Gastroesophageal sphincter (tissue), 4 donors: ENCODE measurements around the gene ATG7. TPM values are rescaled to one million over a fixed set of nuclear protein-coding genes. Genes with fewer than 3 reads are reported as not detected.
A peak's percentile ranks its signal among the peaks of the same experiment; 100 is the strongest.

ENCODE experiments used
- ATAC-seq: fragments of 150-250 bp; one replicate; pipeline ENCODE4 v1.9.1; 2016; ENCODE audit warnings: mild to moderate bottlenecking, moderate library complexity
- H3K27ac ChIP-seq, 4 donors: fragments of 200-600 bp; sonication (generic) in 3 of 4; 1 replicate in 3 of 4; 2 replicates in 1 of 4; pipeline ENCODE4 v1.5.1; 2016 to 2019
- H3K27me3 ChIP-seq: fragments of 200-600 bp; sonication (generic); one replicate; pipeline ENCODE4 v1.5.1; 2019
- H3K36me3 ChIP-seq, 2 donors: fragments of 200-600 bp; sonication (generic); one replicate each; pipeline ENCODE4 v1.5.1; 2019; ENCODE audit warnings: control low read depth in 1 of 2
- H3K4me1 ChIP-seq, 3 donors: fragments of 200-600 bp; sonication (generic); 1 replicate in 2 of 3; 2 replicates in 1 of 3; pipeline ENCODE4 v1.5.1; 2016 to 2019; ENCODE audit warnings: control low read depth in 2 of 3
- H3K4me3 ChIP-seq, 2 donors: fragments of 200-600 bp; sonication (generic); one replicate each; pipeline ENCODE4 v1.5.1; 2019; ENCODE audit warnings: mild to moderate bottlenecking in 1 of 2, moderate library complexity in 1 of 2
- H3K9me3 ChIP-seq, 3 donors: fragments of 200-600 bp; sonication (generic); one replicate each; pipeline ENCODE4 v1.5.1; 2017 to 2019; ENCODE audit warnings: control low read depth in 2 of 3
- CTCF ChIP-seq, 4 experiments: fragments of 200-600 bp in 2 of 4; fragments of 450-650 bp in 2 of 4; sonication (generic) in 1 of 4; IDR thresholded peaks; one replicate each; pipeline ENCODE4 v1.5.1; 2017 to 2019; ENCODE audit warnings: antibody characterized with exemption in 4 of 4, mild to moderate bottlenecking in 2 of 4, moderate library complexity in 2 of 4
- EP300 ChIP-seq: sonication (generic); formaldehyde crosslinking; IDR thresholded peaks from one replicate; pipeline ENCODE4 v1.6.1; 2017; ENCODE audit warnings: antibody characterized with exemption, mild to moderate bottlenecking
- POLR2A ChIP-seq, 2 donors: fragments of 450-650 bp; IDR thresholded peaks; one replicate each; pipeline ENCODE4 v1.6.1; 2017; ENCODE audit warnings: antibody characterized with exemption in 2 of 2, mild to moderate bottlenecking in 2 of 2, moderate library complexity in 1 of 2
- POLR2AphosphoS5 ChIP-seq: sonication (generic); formaldehyde crosslinking; IDR thresholded peaks from one replicate; pipeline ENCODE4 v1.6.1; 2017; ENCODE audit warnings: antibody characterized with exemption
- WGBS, 2 donors: methylation state at CpG; one replicate each; pipeline ENCODE4 v1.1.5; 2018; ENCODE audit warnings: low coverage in 1 of 2; 5-methylcytosine and 5-hydroxymethylcytosine counted together
- total RNA-seq, 4 donors: library from RNA; depleted of rRNA; stranded (reverse); fragments of >200 nt; gene quantifications; one replicate each; pipeline ENCODE4 v1.1.0, GENCODE V29; 2016

Gene ATG7
- total RNA-seq, 4 donors from 2014 or later: 28.3 to 64.9 (median 36.5) TPM

GRCh38 chr3:11423868-11424267 is 151.7 kb downstream of the ATG7 start:
- Histone ChIP-seq H3K27me3 (no peaks in the 10 kb centered on the region), H3K27ac (no peak overlapping the region), H3K9me3 (no peaks in the 10 kb centered on the region), H3K4me3 (no peak overlapping the region), H3K4me1 (no peaks in the 10 kb centered on the region), H3K36me3 (peaks cover 0 to 16% of the 10 kb centered on the region in 2 donors)
- TF ChIP-seq CTCF (IDR thresholded peaks at IDR 0.05) (no peak), EP300 (no peak), POLR2AphosphoS5 (no peak), POLR2A (IDR thresholded peaks at IDR 0.05) (no peak)
- WGBS, 2 donors: 60 to 93% methylated on average over 1 to 6 of the region's 6 CpGs
- no peak for ATAC-seq

DNA sequence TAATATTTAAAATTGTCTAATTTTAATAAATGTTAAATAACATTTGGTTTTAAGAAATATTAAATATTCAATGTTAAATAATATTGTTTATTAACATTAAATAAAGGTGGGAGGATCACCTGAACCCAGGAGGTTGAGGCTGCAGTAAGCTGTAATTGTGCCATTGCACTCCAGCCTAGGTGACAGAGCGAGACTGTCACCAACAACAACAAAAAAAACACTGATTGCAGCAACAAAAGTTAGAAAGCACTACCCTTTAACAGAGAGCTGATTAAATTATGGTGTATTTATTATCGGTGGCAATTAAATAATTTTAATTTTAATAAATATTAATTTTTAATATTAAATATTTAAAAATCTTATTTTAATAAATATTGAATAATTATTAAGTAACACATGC is 152.1 kb downstream of the ATG7 start:
- no peaks in the 10 kb centered on the region for H3K4me1 ChIP-seq
- H3K27ac ChIP-seq: no peak overlapping the region
- 86 to 100% methylated on average over 2 of the region's 2 CpGs for WGBS, 2 donors
- H3K36me3 ChIP-seq: peaks cover 0 to 16% of the 10 kb centered on the region in 2 donors
- TF ChIP-seq POLR2A (IDR thresholded peaks at IDR 0.05): no peak
- no peak for TF ChIP-seq EP300
- TF ChIP-seq POLR2AphosphoS5: no peak
- TF ChIP-seq CTCF (IDR thresholded peaks at IDR 0.05): no peak
- no peak for ATAC-seq
- no peak overlapping the region for H3K4me3 ChIP-seq
- H3K27me3 ChIP-seq: no peaks in the 10 kb centered on the region
- H3K9me3 ChIP-seq: no peaks in the 10 kb centered on the region

- no peak overlapping the region for H3K4me3 ChIP-seq
- no peak overlapping the region for H3K27ac ChIP-seq
- H3K36me3 ChIP-seq: peaks cover 0 to 16% of the 10 kb centered on the region in 2 donors
- no peaks in the 10 kb centered on the region for H3K27me3 ChIP-seq
- H3K9me3 ChIP-seq: no peaks in the 10 kb centered on the region
- H3K4me1 ChIP-seq: peaks cover 0 to 16% (median 3%) of the 10 kb centered on the region in 3 donors
- WGBS, 2 donors: 64 to 84% methylated on average over 6 of the region's 6 CpGs
- TF ChIP-seq CTCF (IDR thresholded peaks at IDR 0.05) (no peak), POLR2A (IDR thresholded peaks at IDR 0.05) (no peak), EP300 (no peak), POLR2AphosphoS5 (no peak)
- ATAC-seq: no peak
Measured at GRCh38 chr3:11430207-11430606, 158.0 kb downstream of the ATG7 start.

- TF ChIP-seq POLR2AphosphoS5 (no peak), POLR2A (IDR thresholded peaks at IDR 0.05) (no peak), EP300 (no peak), CTCF (IDR thresholded peaks at IDR 0.05) (no peak)
- Histone ChIP-seq H3K4me3 (no peak overlapping the region), H3K27ac (no peak overlapping the region), H3K9me3 (no peaks in the 10 kb centered on the region), H3K36me3 (peaks cover 0 to 16% of the 10 kb centered on the region in 2 donors), H3K27me3 (no peaks in the 10 kb centered on the region), H3K4me1 (peaks cover 0 to 20% (median 3%) of the 10 kb centered on the region in 3 donors)
- WGBS, 2 donors: 44 to 65% methylated on average over 2 of the region's 2 CpGs
- no peak for ATAC-seq
Measured at GRCh38 chr3:11430624-11431023, 158.4 kb downstream of the ATG7 start.

GRCh38 chr3:11431319-11431718 is 159.1 kb downstream of the ATG7 start:
- H3K27ac ChIP-seq: peak overlapping the region in 1 of 4 donors; percentile 31
- WGBS, 2 donors: 83 to 89% methylated on average over 3 of the region's 3 CpGs
- H3K27me3 ChIP-seq: no peaks in the 10 kb centered on the region

More at GRCh38 chr3:11431319-11431718, 159.1 kb downstream of the ATG7 start:
- no peaks in the 10 kb centered on the region for H3K9me3 ChIP-seq
- H3K4me3 ChIP-seq: no peak overlapping the region
- H3K36me3 ChIP-seq: peaks cover 0 to 16% of the 10 kb centered on the region in 2 donors
- peaks cover 0 to 25% (median 3%) of the 10 kb centered on the region in 3 donors for H3K4me1 ChIP-seq
- TF ChIP-seq POLR2A (IDR thresholded peaks at IDR 0.05) (no peak), CTCF (IDR thresholded peaks at IDR 0.05) (no peak), EP300 (no peak), POLR2AphosphoS5 (no peak)
- ATAC-seq: no peak
